OCI-LY1 (cell line): ENCODE data around the gene BSG.

Experiments
- CTCF ChIP-seq: fragments of 200-600 bp; sonication (generic), shearing (Covaris generic); IDR thresholded peaks from 2 replicates; pipeline ENCODE4 v1.5.1; 2017; ENCODE audit warnings: mild to moderate bottlenecking, antibody characterized with exemption, low read length, moderate library complexity, mixed read lengths
- EZH2 ChIP-seq: fragments of 200-600 bp; sonication (generic), shearing (Covaris generic); IDR thresholded peaks from 2 replicates; pipeline ENCODE4 v1.8.0; 2017; ENCODE audit warnings: borderline replicate concordance, mixed run types, mild to moderate bottlenecking, antibody characterized with exemption, low read length, moderate library complexity, mixed read lengths

- no peak for TF ChIP-seq EZH2
- no peak for TF ChIP-seq CTCF
These were observed 37.2 kb upstream of the BSG start for GRCh38 chr19:535017-535835.
